GM04503 (cell line): ENCODE results near the gene SMIM14.
A peak's percentile ranks its signal among the peaks of the same experiment; 100 is the strongest.
"Not testable (repeated sequence)": the region's sequence is repeated elsewhere in the genome, so short reads cannot be mapped to it uniquely, and the experiment has no call there.

Source experiments
- DNase-seq: peaks from one replicate; pipeline ENCODE4 v3.0.0-alpha.2; 2012; ENCODE audit warnings: low read depth

SMIM14 gene

GRCh38 chr4:39638354-39639239, at the start of gene SMIM14:
SMIM14 (minus strand) TSS chr4:39638865; CDS start chr4:39605145, 33,720 bp downstream.
- DNase-seq, result peak; percentile 86

- DNase-seq, result no peak
These were observed 48.3 kb upstream of the SMIM14 start for GRCh38 chr4:39687014-39687413.

DNA sequence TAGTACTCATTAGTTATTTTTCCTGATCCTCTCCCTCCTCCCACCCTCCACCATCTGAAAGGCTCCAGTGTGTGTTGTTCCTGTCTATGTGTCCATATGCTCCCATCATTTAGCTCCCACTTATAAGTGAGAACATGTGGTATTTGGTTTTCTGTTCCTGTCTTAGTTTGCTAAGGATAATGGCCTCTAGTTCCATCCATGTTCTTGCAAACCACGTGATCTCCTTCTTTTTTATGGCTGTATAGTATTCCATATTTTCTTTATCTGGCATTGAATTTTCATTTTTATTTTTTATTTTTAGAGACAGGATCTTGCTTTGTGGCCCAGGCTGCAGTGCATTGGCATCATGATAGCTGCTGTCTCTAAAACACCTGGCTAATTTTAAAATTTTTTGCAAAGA, 47.3 kb upstream of the SMIM14 start:
- DNase-seq, result no peak

DNA sequence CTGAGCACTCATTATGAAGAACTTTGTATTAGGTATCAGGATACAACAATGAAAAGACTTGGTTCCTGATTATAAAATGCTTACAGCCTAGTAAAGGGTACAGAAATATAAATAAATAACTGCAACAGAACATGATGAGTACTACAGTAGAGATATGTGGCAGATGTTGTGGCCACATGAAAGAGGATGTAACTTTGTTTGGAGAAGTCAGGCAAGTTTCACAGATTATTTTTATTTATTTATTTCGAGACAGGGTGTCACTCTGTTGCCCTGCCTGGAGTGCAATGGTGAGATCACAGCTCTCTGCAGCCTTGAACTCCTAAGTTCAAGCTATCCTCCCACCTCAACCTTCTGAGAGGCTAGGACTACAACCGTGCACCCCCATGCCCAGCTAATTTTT, 43.5 kb upstream of the SMIM14 start:
- no peak for DNase-seq

DNA sequence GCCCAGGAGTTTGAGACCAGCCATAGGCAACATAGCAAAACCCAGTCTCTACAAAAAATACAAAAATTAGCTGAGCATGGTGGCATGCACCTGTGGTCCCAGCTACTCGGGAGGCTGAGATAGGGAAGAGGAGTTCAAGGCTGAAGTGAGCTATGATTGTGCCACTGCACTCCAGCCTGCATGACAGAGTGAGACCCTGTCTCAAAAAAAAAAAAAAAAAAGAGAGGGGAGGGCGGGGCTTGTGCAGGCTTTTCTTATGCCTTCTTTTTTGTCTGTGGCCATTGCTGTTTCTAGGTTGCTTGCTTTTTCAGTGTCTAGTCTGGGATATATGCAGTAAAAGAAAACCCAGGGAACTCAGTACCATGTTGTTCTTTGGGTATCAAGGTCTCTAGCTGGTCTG, 42.3 kb upstream of the SMIM14 start:
- DNase-seq, result not testable (repeated sequence)

DNA sequence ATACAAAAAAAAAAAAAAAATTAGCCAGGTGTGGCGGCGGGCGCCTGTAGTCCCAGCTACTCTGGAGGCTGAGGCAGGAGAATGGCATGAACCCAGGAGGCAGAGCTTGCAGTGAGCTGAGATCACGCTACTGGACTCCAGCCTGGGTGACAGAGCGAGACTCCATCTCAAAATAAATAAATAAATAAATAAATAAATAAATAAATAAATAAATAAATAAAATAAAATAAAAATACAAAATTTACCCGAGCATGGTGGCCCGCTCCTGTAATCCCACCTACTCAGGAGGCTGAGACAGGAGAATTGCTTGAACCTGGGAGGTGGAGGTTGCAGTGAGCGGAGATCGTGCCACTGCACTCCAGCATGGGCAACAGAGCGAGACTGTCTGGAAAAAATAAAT, 37.0 kb upstream of the SMIM14 start:
- not testable (repeated sequence) for DNase-seq

DNA sequence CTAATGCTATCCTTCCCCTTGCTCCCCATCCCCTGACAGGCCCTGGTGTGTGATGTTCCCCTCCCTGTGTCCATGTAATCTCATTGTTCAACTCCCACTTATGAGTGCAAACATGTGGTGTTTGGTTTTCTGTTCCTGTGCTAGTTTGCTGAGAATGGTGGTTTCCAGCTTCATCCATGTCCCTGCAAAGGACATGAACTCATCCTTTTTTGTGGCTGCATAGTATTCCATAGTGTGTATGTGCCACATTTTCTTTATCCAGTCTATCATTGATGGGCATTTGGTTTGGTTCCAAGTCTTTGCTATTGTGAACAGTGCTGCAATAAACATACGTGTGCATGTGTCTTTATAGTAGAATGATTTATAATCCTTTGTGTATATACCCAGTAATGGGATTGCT, 31.6 kb upstream of the SMIM14 start:
- not testable (repeated sequence) for DNase-seq

DNA sequence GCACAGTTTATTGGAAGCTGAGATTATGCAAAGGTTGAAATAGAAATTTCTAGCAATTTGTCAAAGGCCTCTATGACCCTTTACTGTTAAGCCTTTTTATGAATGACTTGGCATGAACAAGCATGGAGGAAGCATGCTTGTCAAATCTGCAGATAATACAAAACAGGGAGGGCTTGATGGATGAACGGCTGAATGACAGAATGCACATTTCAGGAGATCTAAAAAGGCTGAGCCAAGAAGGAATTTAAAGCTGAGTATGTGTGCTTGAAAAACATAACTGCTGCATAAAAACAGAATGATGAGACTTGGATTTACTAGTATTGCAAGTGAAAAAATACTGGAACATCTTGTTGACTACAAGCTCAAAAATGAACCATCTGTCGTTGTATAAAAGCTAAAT, 30.2 kb upstream of the SMIM14 start:
- no peak for DNase-seq

- no peak for DNase-seq
These were observed 29.0 kb upstream of the SMIM14 start for GRCh38 chr4:39667706-39668105.

- DNase-seq, result peak; percentile 21
These were observed 26.4 kb upstream of the SMIM14 start for GRCh38 chr4:39664828-39665731.

- no peak for DNase-seq
These were observed 24.0 kb upstream of the SMIM14 start for GRCh38 chr4:39662683-39663082.

GRCh38 chr4:39660757-39661156, 22.1 kb upstream of the SMIM14 start:
- DNase-seq, result no peak

- DNase-seq, result no peak
These were observed 21.4 kb upstream of the SMIM14 start for GRCh38 chr4:39660045-39660444.

GRCh38 chr4:39658756-39659155, 20.1 kb upstream of the SMIM14 start:
- no peak for DNase-seq

DNA sequence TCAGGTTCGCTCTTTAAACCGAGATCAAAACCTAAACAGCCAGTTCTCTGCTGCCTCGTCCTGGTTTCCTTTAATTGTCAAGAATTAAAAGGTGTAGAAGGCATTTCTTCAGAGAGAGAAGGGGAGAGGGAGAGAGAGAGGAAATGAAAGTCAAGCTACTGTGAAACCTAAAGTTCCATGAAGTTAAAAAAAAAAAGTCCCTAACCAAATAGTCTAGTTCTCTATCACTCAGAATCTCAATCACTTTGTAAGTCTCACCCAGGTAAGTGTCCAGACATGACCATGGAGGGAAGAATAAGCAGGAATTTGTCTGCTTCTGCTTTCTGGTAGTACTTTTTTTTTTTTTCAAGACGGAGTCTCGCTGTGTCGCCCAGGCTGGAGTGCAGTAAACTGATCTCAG, 18.8 kb upstream of the SMIM14 start:
- DNase-seq, result no peak

GRCh38 chr4:39656638-39657037, 18.0 kb upstream of the SMIM14 start:
- DNase-seq, result not testable (repeated sequence)

DNA sequence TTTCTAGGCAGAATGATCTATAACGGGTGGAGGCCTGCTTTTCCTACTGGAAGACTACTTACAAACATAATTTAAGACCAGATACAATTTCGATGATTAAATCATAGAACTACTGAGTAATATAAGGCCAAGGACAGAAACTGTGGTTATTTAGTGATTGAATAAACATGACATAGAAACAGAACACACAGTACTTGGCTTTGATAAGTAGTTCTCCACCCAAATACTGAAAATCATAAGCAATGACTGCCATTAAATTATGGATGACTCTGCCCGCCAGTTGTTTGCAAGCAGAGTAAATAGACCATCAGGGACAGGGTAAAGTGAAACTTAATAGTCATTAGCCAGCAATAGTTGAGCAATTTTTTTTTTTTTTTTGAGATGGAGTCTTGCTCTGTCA, 17.2 kb upstream of the SMIM14 start:
- no peak for DNase-seq

DNA sequence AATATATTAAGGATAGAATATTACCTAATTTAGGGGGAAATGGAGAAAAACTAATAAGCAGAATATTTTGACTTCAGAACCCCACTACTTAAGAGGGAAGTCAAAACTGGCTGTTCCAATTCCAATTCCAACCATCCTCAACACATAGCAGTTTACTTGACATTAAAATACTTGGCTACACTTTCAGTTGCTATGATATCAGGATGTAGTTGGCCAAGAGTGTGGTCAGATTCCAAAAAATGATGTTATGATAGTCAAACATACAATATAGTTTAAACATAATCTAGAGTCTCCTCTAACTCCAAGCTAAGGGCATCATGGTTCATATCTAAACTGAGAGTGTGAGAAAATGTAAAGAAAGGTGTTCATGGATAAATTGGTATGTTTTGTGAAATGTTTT, 16.5 kb upstream of the SMIM14 start:
- DNase-seq, result no peak

GRCh38 chr4:39651586-39651985, 12.9 kb upstream of the SMIM14 start:
- DNase-seq, result not testable (repeated sequence)

DNA sequence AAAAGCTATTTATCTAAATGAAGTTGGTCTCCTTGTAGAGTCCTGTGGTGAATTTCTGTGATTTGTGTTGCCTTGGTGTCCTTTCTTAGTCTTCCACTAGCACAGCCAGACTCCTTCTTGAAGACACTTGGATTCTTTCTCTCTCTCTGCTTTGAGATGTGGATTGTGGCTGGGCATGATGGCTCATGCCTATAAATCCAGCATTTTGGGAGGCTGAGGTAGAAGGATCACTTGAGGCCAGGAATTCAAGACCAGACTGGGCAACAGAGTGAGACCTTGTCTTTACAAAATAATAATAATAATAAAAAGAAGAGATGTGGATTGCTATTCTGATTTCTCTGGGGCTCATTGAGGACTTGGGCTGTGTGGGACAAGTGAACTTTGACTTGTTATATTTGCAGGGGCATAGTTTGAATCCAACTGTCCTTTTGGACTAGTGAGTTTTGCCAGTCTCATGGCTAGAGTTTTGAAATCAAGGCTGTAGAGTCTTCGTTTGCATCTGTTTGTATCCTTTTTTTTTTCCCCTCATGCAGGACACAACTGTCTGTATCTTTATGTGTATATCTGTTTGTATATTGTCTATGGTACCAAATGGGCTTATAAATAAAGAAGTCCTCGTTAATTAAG, 11.1 kb upstream of the SMIM14 start:
- no peak for DNase-seq

DNA sequence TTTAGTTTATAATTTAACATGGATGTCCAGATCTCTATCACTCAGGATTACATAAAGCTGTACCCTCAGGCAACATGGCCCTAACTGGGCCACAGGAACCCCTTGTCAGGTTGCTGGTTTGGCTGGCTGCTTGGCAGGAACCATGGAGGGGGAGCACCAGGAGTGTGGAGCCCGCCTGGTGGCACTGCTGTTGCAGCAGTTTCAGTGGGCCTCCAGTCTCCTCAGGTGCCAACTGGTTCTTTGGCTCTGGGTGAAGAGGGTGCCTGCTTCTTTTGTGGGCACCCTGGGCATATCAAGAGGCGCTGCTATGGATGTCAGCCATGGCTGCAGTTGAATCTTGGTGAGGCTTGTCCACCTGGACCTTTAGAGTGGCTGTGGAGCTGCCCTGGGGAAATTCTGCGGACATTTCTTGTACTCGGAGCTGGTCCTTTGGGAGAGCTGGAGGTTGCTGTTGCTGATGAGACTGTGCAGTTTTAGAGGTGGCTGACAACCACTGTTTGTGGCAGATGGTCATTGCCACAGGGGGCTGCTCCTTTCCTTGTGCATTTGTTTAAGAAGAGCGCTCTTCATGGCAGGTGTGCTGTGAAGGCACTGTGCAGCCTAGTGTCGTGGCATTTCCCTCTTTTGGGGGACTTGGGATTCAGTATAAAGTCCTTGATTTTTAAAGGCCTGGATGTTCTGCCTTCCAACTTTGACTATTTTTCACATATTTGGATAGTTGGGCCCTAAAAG, 10.3 kb upstream of the SMIM14 start:
- no peak for DNase-seq

DNA sequence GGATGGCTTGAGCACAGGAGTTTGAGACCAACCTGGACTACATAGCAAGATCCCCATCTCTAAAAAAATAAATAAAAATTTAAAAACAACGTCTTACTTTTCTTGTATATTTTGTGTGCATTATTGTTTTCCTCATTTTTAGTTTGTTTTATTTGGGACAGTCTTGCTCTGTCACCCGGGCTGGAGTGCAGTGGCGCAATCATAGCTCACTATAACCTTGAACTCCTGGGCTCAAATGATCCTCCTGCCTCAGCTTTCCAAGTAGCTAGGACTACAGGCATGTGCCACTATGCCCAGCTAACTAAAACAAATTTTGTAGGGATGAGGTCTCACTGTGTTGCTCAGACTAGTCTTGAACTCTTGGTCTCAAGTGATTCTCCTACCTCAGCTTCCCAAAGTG, 9.5 kb upstream of the SMIM14 start:
- DNase-seq, result no peak
